MCF 10A (cell line): ENCODE measurements around the gene KIF21A. TPM values are rescaled to one million over a fixed set of nuclear protein-coding genes. Genes with fewer than 3 reads are reported as not detected.
A peak's percentile ranks its signal among the peaks of the same experiment; 100 is the strongest.

Source experiments
- BruUV-seq: library from RNA; stranded (reverse); fragments of 400-500 nt; replicated peaks from 2 replicates; lab custom pipeline; 2021; lab: Mats Ljungman, UMichigan
- CTCF ChIA-PET: fragments of 300-600 bp; sonication (Branson Sonifier 250); formaldehyde crosslinking; extraction: SDS; loops from one replicate; lab custom pipeline; 2021; ENCODE audit warnings: antibody characterized with exemption, inconsistent platforms; lab: Yijun Ruan, JAX
- POLR2A ChIA-PET: fragments of 300-600, 350-650 bp; sonication (Branson Sonifier 250); formaldehyde crosslinking; extraction: SDS; loops from one replicate; lab custom pipeline; 2020; ENCODE audit warnings: antibody characterized with exemption, inconsistent platforms; lab: Yijun Ruan, JAX
- DNase-seq: peaks from one replicate; pipeline ENCODE4 v3.0.0-alpha.2; 2018; ENCODE audit not compliant: unreplicated experiment
- H3K27ac Mint-ChIP-seq: one replicate; pipeline ENCODE4 v1.8.0; 2022; ENCODE audit warnings: mild to moderate bottlenecking, low read depth, mixed read lengths; ENCODE audit not compliant: unreplicated experiment
- H3K27me3 Mint-ChIP-seq: one replicate; pipeline ENCODE4 v1.8.0; 2022; ENCODE audit warnings: mixed read lengths; ENCODE audit not compliant: insufficient read depth, unreplicated experiment
- H3K36me3 Mint-ChIP-seq: one replicate; pipeline ENCODE4 v1.8.0; 2022; ENCODE audit warnings: mild to moderate bottlenecking, moderate library complexity, mixed read lengths; ENCODE audit not compliant: insufficient read depth, unreplicated experiment
- H3K4me1 Mint-ChIP-seq: one replicate; pipeline ENCODE4 v1.8.0; 2022; ENCODE audit warnings: mixed read lengths; ENCODE audit not compliant: insufficient read depth, unreplicated experiment
- H3K4me3 Mint-ChIP-seq: one replicate; pipeline ENCODE4 v1.8.0; 2022; ENCODE audit warnings: mild to moderate bottlenecking, moderate library complexity, mixed read lengths; ENCODE audit not compliant: unreplicated experiment
- H3K9me3 Mint-ChIP-seq: one replicate; pipeline ENCODE4 v1.8.0; 2022; ENCODE audit warnings: mixed read lengths; ENCODE audit not compliant: unreplicated experiment
- CTCF ChIP-seq: fragments of 200-600 bp; IDR thresholded peaks from one replicate; pipeline ENCODE4 v1.8.0; 2022; ENCODE audit warnings: antibody characterized with exemption, mild to moderate bottlenecking; ENCODE audit not compliant: unreplicated experiment
- intact Hi-C: fragments of 100-400 bp; cut with micrococcal nuclease; formaldehyde crosslinking; loops from 2 replicates; pipeline ENCODE4 v1.14.1; 2022
- total RNA-seq: library from RNA; stranded (reverse); gene quantifications from 2 replicates; pipeline ENCODE4 v1.2.3, GENCODE V29; 2022

The KIF21A gene
- total RNA-seq, 1 experiment from 2014 or later: 53.8 TPM

GRCh38 chr12:39287817-39288216, 155.1 kb downstream of the KIF21A start:
- Mint-ChIP-seq H3K27me3 (no peaks in the 10 kb centered on the region), H3K4me3 (no peak overlapping the region), H3K4me1 (no peaks in the 10 kb centered on the region), H3K36me3 (peaks cover 7% of the 10 kb centered on the region), H3K27ac (no peak overlapping the region), H3K9me3 (no peaks in the 10 kb centered on the region)
- DNase-seq: peak; percentile 1
- POLR2A ChIA-PET: interaction anchor here (1.2 to 1.3 kb wide), 2 partner anchors 10 to 21 kb away, joined by 3 read pairs; no protein-coding TSS in a partner anchor
- CTCF ChIA-PET: no interaction called here
- BruUV-seq: no TSS peak
- no peak for TF ChIP-seq CTCF
- intact Hi-C loops: no loop called here

GRCh38 chr12:39287409-39287808, 155.5 kb downstream of the KIF21A start:
- ChIA-PET CTCF (interaction anchor here (2.4 kb wide), 1 partner anchor 13 kb away, joined by 13 read pairs; no protein-coding TSS in a partner anchor), POLR2A (interaction anchor here (1.2 kb wide), 1 partner anchor 11 kb away, joined by 3 read pairs; no protein-coding TSS in a partner anchor)
- Mint-ChIP-seq H3K27ac (no peak overlapping the region), H3K4me1 (no peaks in the 10 kb centered on the region), H3K9me3 (no peaks in the 10 kb centered on the region), H3K27me3 (no peaks in the 10 kb centered on the region), H3K4me3 (no peak overlapping the region), H3K36me3 (peaks cover 7% of the 10 kb centered on the region)
- BruUV-seq: no TSS peak
- intact Hi-C loops: no loop called here
- no peak for TF ChIP-seq CTCF
- no peak for DNase-seq

GRCh38 chr12:39278426-39278825, 164.5 kb downstream of the KIF21A start:
- ChIA-PET POLR2A (no interaction called here), CTCF (interaction anchor here (0.7 to 1.1 kb wide), 3 partner anchors 174 to 357 kb away, joined by 3 read pairs; no protein-coding TSS in a partner anchor)
- Mint-ChIP-seq H3K9me3 (peaks cover 8% of the 10 kb centered on the region), H3K27me3 (no peaks in the 10 kb centered on the region), H3K27ac (no peak overlapping the region), H3K4me3 (no peak overlapping the region), H3K36me3 (no peaks in the 10 kb centered on the region), H3K4me1 (peaks cover 2% of the 10 kb centered on the region)
- intact Hi-C loops: no loop called here
- BruUV-seq: no TSS peak
- TF ChIP-seq CTCF: no peak
- no peak for DNase-seq

- ChIA-PET POLR2A (interaction anchor here (1.1 kb wide), 1 partner anchor 170 kb away, joined by 3 read pairs; no protein-coding TSS in a partner anchor), CTCF (interaction anchor here (1.8 kb wide), 1 partner anchor 356 kb away, joined by 8 read pairs; no protein-coding TSS in a partner anchor)
- Mint-ChIP-seq H3K4me1 (peaks cover 8% of the 10 kb centered on the region), H3K27ac (no peak overlapping the region), H3K4me3 (no peak overlapping the region), H3K9me3 (peaks cover 8% of the 10 kb centered on the region), H3K27me3 (no peaks in the 10 kb centered on the region), H3K36me3 (no peaks in the 10 kb centered on the region)
- BruUV-seq: no TSS peak
- no peak for TF ChIP-seq CTCF
- intact Hi-C loops: no loop called here
- peak; percentile 23 for DNase-seq
Observed at GRCh38 chr12:39277416-39277815, 165.5 kb downstream of the KIF21A start.
